SK-N-SH (cell line): ENCODE results near the gene SNX11. TPM values are rescaled to one million over a fixed set of nuclear protein-coding genes. Genes with fewer than 3 reads are reported as not detected.

Source experiments
- CTCF ChIA-PET: fragments of 300-600, 350-600 bp; formaldehyde crosslinking; extraction: SDS; loops from one replicate; lab custom pipeline; 2021; lab: Yijun Ruan, JAX
- POLR2A ChIA-PET: fragments of 350-600 bp; sonication (Branson Sonifier 250); formaldehyde crosslinking; extraction: SDS; loops from one replicate; lab custom pipeline; 2020; ENCODE audit warnings: antibody characterized with exemption, inconsistent platforms; lab: Yijun Ruan, JAX
- DNase-seq: peaks from one replicate; pipeline ENCODE4 v3.0.0; 2012
- H2AFZ ChIP-seq: fragments of 200-600 bp; sonication (generic); 2 replicates; pipeline ENCODE4 v1.8.1; 2016; ENCODE audit warnings: antibody characterized with exemption, mild to moderate bottlenecking, low read depth
- H3F3A ChIP-seq: fragments of 200-600 bp; sonication (generic); replicated peaks from 2 replicates; pipeline ENCODE3; 2016; ENCODE audit warnings: antibody characterized with exemption, mild to moderate bottlenecking; ENCODE audit not compliant: insufficient read depth
- H3K27ac ChIP-seq, 2 experiments: fragments of 200-500 bp in 1 of 2; fragments of 200-600 bp in 1 of 2; sonication (Bioruptor generic) in 1 of 2; sonication (generic), shearing (Covaris generic) in 1 of 2; 2 replicates each; pipeline versions ENCODE4 v1.5.1 to v1.6.1; 2014 to 2016; ENCODE audit warnings: low read depth in 2 of 2, inconsistent platforms in 1 of 2, low read length in 1 of 2, mild to moderate bottlenecking in 1 of 2, mixed read lengths in 1 of 2
- H3K27me3 ChIP-seq: fragments of 200-600 bp; sonication (generic), shearing (Covaris generic); 2 replicates; pipeline ENCODE4 v1.6.1; 2016; ENCODE audit warnings: mixed run types; ENCODE audit not compliant: insufficient read depth
- H3K36me3 ChIP-seq, 2 experiments: fragments of 200-500 bp in 1 of 2; fragments of 200-600 bp in 1 of 2; sonication (Bioruptor generic) in 1 of 2; sonication (generic) in 1 of 2; replicated peaks in 1 of 2; 2 replicates each; pipeline versions ENCODE3 to v1.5.1; 2014 to 2016; ENCODE audit warnings: low read length in 1 of 2, mild to moderate bottlenecking in 1 of 2; ENCODE audit not compliant: insufficient read depth in 2 of 2, control insufficient read depth in 1 of 2
- H3K4me1 ChIP-seq, 2 experiments: fragments of 200-500 bp in 1 of 2; fragments of 200-600 bp in 1 of 2; sonication (Bioruptor generic) in 1 of 2; sonication (generic), shearing (Covaris generic) in 1 of 2; 2 replicates each; pipeline versions ENCODE4 v1.5.1 to v1.6.1; 2014 to 2016; ENCODE audit warnings: low read depth in 1 of 2, low read length in 1 of 2, mixed run types in 1 of 2; ENCODE audit not compliant: insufficient read depth in 2 of 2, control insufficient read depth in 1 of 2
- H3K4me2 ChIP-seq: fragments of 200-600 bp; sonication (generic), shearing (Covaris generic); 2 replicates; pipeline ENCODE4 v1.6.1; 2017; ENCODE audit warnings: mixed run types
- H3K4me3 ChIP-seq, 2 experiments: fragments of 200-500 bp in 1 of 2; fragments of 200-600 bp in 1 of 2; sonication (Bioruptor generic) in 1 of 2; sonication (generic), shearing (Covaris generic) in 1 of 2; 2 replicates each; pipeline versions ENCODE4 v1.5.1 to v1.8.1; 2014 to 2016; ENCODE audit warnings: low read depth in 2 of 2, inconsistent platforms in 1 of 2, low read length in 1 of 2, mild to moderate bottlenecking in 1 of 2, mixed read lengths in 1 of 2, moderate library complexity in 1 of 2
- H3K79me2 ChIP-seq: fragments of 200-600 bp; sonication (generic); 2 replicates; pipeline ENCODE4 v1.8.1; 2017; ENCODE audit warnings: mild to moderate bottlenecking; ENCODE audit not compliant: insufficient read depth
- H3K9ac ChIP-seq: fragments of 200-600 bp; sonication (generic); 2 replicates; pipeline ENCODE4 v1.6.1; 2017; ENCODE audit warnings: mixed run types
- H3K9me2 ChIP-seq: fragments of 200-600 bp; sonication (generic); 2 replicates; pipeline ENCODE4 v1.6.1; 2017; ENCODE audit warnings: mixed run types
- H3K9me3 ChIP-seq: fragments of 200-600 bp; sonication (generic); 2 replicates; pipeline ENCODE4 v1.6.1; 2017; ENCODE audit warnings: mixed run types, mild to moderate bottlenecking, moderate library complexity
- H4K20me1 ChIP-seq: fragments of 200-600 bp; sonication (generic); 2 replicates; pipeline ENCODE4 v1.6.1; 2017; ENCODE audit warnings: mild to moderate bottlenecking, mixed run types; ENCODE audit not compliant: insufficient read depth
- ELF1 ChIP-seq: IDR thresholded peaks from 2 replicates; pipeline ENCODE4 v1.4.0; 2012
- FOXJ3 ChIP-seq: sonication (generic); formaldehyde crosslinking; IDR thresholded peaks from 2 replicates; pipeline ENCODE4 v1.5.1; 2020; ENCODE audit warnings: mild to moderate bottlenecking, missing genetic modification reagents
- FOXM1 ChIP-seq: IDR thresholded peaks from 2 replicates; pipeline ENCODE4 v1.4.0; 2012; ENCODE audit warnings: low read depth, mild to moderate bottlenecking
- GABPA ChIP-seq: IDR thresholded peaks from 2 replicates; pipeline ENCODE4 v1.4.0; 2012; ENCODE audit warnings: low read depth, mild to moderate bottlenecking
- JUND ChIP-seq: IDR thresholded peaks from 2 replicates; pipeline ENCODE4 v1.4.0; 2012
- NRF1 ChIP-seq: IDR thresholded peaks from 2 replicates; pipeline ENCODE4 v1.6.1; 2012; ENCODE audit warnings: low read depth, mild to moderate bottlenecking, low read length
- RAD21 ChIP-seq: IDR thresholded peaks from 2 replicates; pipeline ENCODE4 v1.6.1; 2012; ENCODE audit warnings: mild to moderate bottlenecking, low read length
- RXRA ChIP-seq: IDR thresholded peaks from 2 replicates; pipeline ENCODE4 v1.4.0; 2012; ENCODE audit warnings: low read depth, mild to moderate bottlenecking, borderline replicate concordance
- SMC3 ChIP-seq: IDR thresholded peaks from 2 replicates; pipeline ENCODE4 v1.6.1; 2012; ENCODE audit warnings: low read depth, low read length, improper control_type of control experiment
- TEAD4 ChIP-seq: IDR thresholded peaks from 2 replicates; pipeline ENCODE4 v1.4.0; 2012; ENCODE audit warnings: mild to moderate bottlenecking, borderline replicate concordance; ENCODE audit not compliant: insufficient read depth
- WGBS: methylation state at CpG from one replicate; pipeline ENCODE4 v1.1.6; 2017; ENCODE audit warnings: low lambda C conversion rate; 5-methylcytosine and 5-hydroxymethylcytosine counted together
- polyA plus RNA-seq, 3 experiments: library from polyadenylated mRNA; depleted of rRNA; stranded (reverse); fragments of >200 nt; gene quantifications; 2 replicates each; pipeline ENCODE4 v1.2.3, GENCODE V29; 2012
- TF ChIP-seq, protein P1 (sequence below): fragments of 150-350 bp; IDR thresholded peaks from 2 replicates; pipeline ENCODE4 v1.6.1; 2017; ENCODE audit warnings: antibody characterized with exemption, low read length, low read depth, borderline replicate concordance
- TF ChIP-seq, protein P2 (sequence below): IDR thresholded peaks from 2 replicates; pipeline ENCODE4; 2012
- TF ChIP-seq, protein P3 (sequence below): IDR thresholded peaks from 2 replicates; pipeline ENCODE4 v1.6.1; 2012; ENCODE audit warnings: mild to moderate bottlenecking, low read depth, low read length, moderate library complexity
- TF ChIP-seq, protein P4 (sequence below): IDR thresholded peaks from 2 replicates; pipeline ENCODE4 v1.4.0; 2012; ENCODE audit warnings: low read depth, borderline replicate concordance
- TF ChIP-seq, protein P5 (sequence below): IDR thresholded peaks from 2 replicates; pipeline ENCODE4 v1.4.0; 2012; ENCODE audit warnings: low read depth, borderline replicate concordance
- TF ChIP-seq, protein P6 (sequence below): fragments of 200-600 bp; sonication (generic); IDR thresholded peaks from 2 replicates; pipeline ENCODE4 v1.6.1; 2017; ENCODE audit warnings: antibody characterized with exemption, mild to moderate bottlenecking, moderate library complexity

The SNX11 gene
- polyA plus RNA-seq, 1 of the 3 experiments (the other 2 are of a cell fraction) = 19.0 TPM

DNA sequence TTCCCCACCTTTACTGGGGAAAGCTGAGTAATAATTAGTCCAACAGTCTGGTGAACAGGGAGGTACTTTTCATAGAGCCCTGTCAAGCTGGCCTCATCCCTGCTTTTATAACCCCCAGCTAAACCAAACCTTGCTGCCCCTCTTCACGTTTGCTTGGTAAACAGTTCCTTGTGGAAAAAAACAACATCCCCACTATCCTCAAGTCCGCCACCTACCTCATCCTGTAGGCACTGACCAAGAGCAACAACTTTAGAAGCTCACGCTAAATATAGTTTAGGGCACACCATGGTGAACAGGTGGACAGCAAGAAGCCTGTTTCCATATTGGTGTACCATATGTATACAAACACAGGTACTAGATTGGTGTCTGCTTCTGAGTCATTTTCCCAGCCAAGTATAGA lies 42.9 kb upstream of the SNX11 start (continued):
- no peak for TF ChIP-seq SMC3
- TF ChIP-seq, protein P1, sequence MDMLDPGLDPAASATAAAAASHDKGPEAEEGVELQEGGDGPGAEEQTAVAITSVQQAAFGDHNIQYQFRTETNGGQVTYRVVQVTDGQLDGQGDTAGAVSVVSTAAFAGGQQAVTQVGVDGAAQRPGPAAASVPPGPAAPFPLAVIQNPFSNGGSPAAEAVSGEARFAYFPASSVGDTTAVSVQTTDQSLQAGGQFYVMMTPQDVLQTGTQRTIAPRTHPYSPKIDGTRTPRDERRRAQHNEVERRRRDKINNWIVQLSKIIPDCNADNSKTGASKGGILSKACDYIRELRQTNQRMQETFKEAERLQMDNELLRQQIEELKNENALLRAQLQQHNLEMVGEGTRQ = no peak
- TF ChIP-seq, protein P2, sequence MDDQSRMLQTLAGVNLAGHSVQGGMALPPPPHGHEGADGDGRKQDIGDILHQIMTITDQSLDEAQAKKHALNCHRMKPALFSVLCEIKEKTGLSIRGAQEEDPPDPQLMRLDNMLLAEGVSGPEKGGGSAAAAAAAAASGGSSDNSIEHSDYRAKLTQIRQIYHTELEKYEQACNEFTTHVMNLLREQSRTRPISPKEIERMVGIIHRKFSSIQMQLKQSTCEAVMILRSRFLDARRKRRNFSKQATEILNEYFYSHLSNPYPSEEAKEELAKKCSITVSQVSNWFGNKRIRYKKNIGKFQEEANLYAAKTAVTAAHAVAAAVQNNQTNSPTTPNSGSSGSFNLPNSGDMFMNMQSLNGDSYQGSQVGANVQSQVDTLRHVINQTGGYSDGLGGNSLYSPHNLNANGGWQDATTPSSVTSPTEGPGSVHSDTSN = no peak

DNA sequence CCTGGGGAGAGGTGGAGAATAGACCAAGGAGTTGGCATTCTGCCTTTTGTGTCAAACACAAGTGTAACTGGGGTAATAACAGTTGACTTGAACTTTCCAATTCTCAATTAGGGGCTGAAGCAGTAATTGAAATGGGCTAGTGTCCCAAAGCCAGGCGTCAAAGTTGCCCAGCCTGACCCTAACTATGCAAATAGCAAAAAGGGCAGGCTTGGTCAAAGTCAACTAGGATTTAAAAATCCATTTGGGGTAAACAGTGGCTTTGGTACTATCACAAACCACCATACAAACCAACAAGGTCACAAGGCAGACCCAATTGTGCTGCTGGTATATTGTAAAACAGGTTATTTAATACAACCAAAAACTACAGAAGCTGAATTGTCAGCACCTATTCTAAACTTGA lies 41.4 kb upstream of the SNX11 start:
- no peaks in the 10 kb centered on the region for H3K9me3 ChIP-seq
- no peak overlapping the region for H3K27ac ChIP-seq
- no peaks in the 10 kb centered on the region for H3K27me3 ChIP-seq
- no peaks in the 10 kb centered on the region for H3K9me2 ChIP-seq
- H3F3A ChIP-seq = peaks cover 56% of the 10 kb centered on the region
- H3K4me3 ChIP-seq = no peak overlapping the region
- POLR2A ChIA-PET = no interaction called here
- H2AFZ ChIP-seq = no peak overlapping the region
- peaks cover 48% of the 10 kb centered on the region for H3K79me2 ChIP-seq
- no peaks in the 10 kb centered on the region; a peak in 2 of 4 replicates for H3K4me1 ChIP-seq
- H3K4me2 ChIP-seq = no peak overlapping the region
- CTCF ChIA-PET = interaction anchor here (0.8 to 44.3 kb wide), 5 partner anchors 11 to 42 kb away, joined by 6 to 1200 read pairs (median 39); partner anchors contain the start of gene COPZ2
- H4K20me1 ChIP-seq = peaks cover 11% of the 10 kb centered on the region; the same call in 1 of the 2 replicates
- H3K36me3 ChIP-seq = peaks cover 77 to 86% of the 10 kb centered on the region in 2 experiments
- no peak for DNase-seq
- WGBS = 94% methylated on average over 1 of the region's 1 CpG
- H3K9ac ChIP-seq = no peak overlapping the region
- TF ChIP-seq TEAD4 (no peak), NRF1 (no peak), FOXM1 (no peak), RAD21 (no peak), SMC3 (no peak), JUND (no peak), GABPA (no peak), FOXJ3 (CRISPR knock-in tag) (no peak), RXRA (no peak), ELF1 (no peak)
- TF ChIP-seq, protein P3, sequence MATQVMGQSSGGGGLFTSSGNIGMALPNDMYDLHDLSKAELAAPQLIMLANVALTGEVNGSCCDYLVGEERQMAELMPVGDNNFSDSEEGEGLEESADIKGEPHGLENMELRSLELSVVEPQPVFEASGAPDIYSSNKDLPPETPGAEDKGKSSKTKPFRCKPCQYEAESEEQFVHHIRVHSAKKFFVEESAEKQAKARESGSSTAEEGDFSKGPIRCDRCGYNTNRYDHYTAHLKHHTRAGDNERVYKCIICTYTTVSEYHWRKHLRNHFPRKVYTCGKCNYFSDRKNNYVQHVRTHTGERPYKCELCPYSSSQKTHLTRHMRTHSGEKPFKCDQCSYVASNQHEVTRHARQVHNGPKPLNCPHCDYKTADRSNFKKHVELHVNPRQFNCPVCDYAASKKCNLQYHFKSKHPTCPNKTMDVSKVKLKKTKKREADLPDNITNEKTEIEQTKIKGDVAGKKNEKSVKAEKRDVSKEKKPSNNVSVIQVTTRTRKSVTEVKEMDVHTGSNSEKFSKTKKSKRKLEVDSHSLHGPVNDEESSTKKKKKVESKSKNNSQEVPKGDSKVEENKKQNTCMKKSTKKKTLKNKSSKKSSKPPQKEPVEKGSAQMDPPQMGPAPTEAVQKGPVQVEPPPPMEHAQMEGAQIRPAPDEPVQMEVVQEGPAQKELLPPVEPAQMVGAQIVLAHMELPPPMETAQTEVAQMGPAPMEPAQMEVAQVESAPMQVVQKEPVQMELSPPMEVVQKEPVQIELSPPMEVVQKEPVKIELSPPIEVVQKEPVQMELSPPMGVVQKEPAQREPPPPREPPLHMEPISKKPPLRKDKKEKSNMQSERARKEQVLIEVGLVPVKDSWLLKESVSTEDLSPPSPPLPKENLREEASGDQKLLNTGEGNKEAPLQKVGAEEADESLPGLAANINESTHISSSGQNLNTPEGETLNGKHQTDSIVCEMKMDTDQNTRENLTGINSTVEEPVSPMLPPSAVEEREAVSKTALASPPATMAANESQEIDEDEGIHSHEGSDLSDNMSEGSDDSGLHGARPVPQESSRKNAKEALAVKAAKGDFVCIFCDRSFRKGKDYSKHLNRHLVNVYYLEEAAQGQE = no peak
- TF ChIP-seq, protein P4, sequence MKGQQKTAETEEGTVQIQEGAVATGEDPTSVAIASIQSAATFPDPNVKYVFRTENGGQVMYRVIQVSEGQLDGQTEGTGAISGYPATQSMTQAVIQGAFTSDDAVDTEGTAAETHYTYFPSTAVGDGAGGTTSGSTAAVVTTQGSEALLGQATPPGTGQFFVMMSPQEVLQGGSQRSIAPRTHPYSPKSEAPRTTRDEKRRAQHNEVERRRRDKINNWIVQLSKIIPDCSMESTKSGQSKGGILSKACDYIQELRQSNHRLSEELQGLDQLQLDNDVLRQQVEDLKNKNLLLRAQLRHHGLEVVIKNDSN = no peak
- TF ChIP-seq, protein P5, sequence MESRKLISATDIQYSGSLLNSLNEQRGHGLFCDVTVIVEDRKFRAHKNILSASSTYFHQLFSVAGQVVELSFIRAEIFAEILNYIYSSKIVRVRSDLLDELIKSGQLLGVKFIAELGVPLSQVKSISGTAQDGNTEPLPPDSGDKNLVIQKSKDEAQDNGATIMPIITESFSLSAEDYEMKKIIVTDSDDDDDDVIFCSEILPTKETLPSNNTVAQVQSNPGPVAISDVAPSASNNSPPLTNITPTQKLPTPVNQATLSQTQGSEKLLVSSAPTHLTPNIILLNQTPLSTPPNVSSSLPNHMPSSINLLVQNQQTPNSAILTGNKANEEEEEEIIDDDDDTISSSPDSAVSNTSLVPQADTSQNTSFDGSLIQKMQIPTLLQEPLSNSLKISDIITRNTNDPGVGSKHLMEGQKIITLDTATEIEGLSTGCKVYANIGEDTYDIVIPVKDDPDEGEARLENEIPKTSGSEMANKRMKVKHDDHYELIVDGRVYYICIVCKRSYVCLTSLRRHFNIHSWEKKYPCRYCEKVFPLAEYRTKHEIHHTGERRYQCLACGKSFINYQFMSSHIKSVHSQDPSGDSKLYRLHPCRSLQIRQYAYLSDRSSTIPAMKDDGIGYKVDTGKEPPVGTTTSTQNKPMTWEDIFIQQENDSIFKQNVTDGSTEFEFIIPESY = no peak
- TF ChIP-seq, protein P6, sequence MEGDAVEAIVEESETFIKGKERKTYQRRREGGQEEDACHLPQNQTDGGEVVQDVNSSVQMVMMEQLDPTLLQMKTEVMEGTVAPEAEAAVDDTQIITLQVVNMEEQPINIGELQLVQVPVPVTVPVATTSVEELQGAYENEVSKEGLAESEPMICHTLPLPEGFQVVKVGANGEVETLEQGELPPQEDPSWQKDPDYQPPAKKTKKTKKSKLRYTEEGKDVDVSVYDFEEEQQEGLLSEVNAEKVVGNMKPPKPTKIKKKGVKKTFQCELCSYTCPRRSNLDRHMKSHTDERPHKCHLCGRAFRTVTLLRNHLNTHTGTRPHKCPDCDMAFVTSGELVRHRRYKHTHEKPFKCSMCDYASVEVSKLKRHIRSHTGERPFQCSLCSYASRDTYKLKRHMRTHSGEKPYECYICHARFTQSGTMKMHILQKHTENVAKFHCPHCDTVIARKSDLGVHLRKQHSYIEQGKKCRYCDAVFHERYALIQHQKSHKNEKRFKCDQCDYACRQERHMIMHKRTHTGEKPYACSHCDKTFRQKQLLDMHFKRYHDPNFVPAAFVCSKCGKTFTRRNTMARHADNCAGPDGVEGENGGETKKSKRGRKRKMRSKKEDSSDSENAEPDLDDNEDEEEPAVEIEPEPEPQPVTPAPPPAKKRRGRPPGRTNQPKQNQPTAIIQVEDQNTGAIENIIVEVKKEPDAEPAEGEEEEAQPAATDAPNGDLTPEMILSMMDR = no peak
- TF ChIP-seq, protein P2 = no peak
